H1 (cell line): ENCODE data around the gene RBM34.

Experiments used
- BACH1 ChIP-seq: IDR thresholded peaks from 2 replicates; pipeline ENCODE4 v1.6.1; 2012; ENCODE audit warnings: low read length, improper control_type of control experiment
- CTCF ChIP-seq, 3 experiments: IDR thresholded peaks; 1 replicate in 2 of 3; 2 replicates in 1 of 3; pipeline versions ENCODE4 v1.5.1 to v1.6.1; 2011; ENCODE audit warnings: low read length in 3 of 3, mild to moderate bottlenecking in 3 of 3, inconsistent platforms in 2 of 3, low read depth in 1 of 3, moderate library complexity in 1 of 3; ENCODE audit not compliant: insufficient read depth in 1 of 3; ENCODE audit errors: control extremely low read depth in 1 of 3
- EZH2 ChIP-seq: fragments of 200-600 bp; sonication (generic); IDR thresholded peaks from 2 replicates; pipeline ENCODE4 v1.7.1; 2012; ENCODE audit warnings: low read depth, mild to moderate bottlenecking, moderate library complexity, low read length, inconsistent platforms; ENCODE audit not compliant: severe bottlenecking
- JUN ChIP-seq: IDR thresholded peaks from 2 replicates; pipeline ENCODE4 v1.6.1; 2011; ENCODE audit warnings: low read depth, mild to moderate bottlenecking, improper control_type of control experiment, low read length
- POLR2A ChIP-seq, 2 experiments: IDR thresholded peaks; 1 replicate in 1 of 2; 2 replicates in 1 of 2; pipeline ENCODE4 v1.6.1; 2011; ENCODE audit warnings: low read depth in 2 of 2, low read length in 2 of 2, mild to moderate bottlenecking in 2 of 2; ENCODE audit errors: control extremely low read depth in 1 of 2
- SUZ12 ChIP-seq: fragments of 200-600 bp; sonication (generic); IDR thresholded peaks from 2 replicates; pipeline ENCODE4 v1.6.1; 2012; ENCODE audit warnings: mild to moderate bottlenecking, inconsistent platforms, low read length, moderate library complexity, mixed read lengths
- YY1 ChIP-seq: IDR thresholded peaks from 2 replicates; pipeline ENCODE4 v1.6.1; 2011; ENCODE audit warnings: low read depth, mild to moderate bottlenecking, low read length

- TF ChIP-seq EZH2 (no peak), SUZ12 (no peak), BACH1 (no peak), CTCF (IDR thresholded peaks at IDR 0.05; ENCODE audit: control extremely low read depth in 1 of 3, insufficient read depth in 1 of 3, low read depth in 1 of 3, low read length in 3 of 3) (no peak), POLR2A (IDR thresholded peaks at IDR 0.05; ENCODE audit: control extremely low read depth in 1 of 2, low read depth in 2 of 2, low read length in 2 of 2) (no peak), JUN (no peak), YY1 (no peak)
Measured at GRCh38 chr1:235152235-235152634, 8.8 kb downstream of the RBM34 start.
